CD4-positive, alpha-beta T cell treated with Interleukin-21 for 1 hour (primary cell): ENCODE results near the gene COP1.

Source experiments
- DNase-seq: peaks from one replicate; pipeline ENCODE4 v3.0.0-alpha.2; 2020

COP1 gene

GRCh38 chr1:176198413-176198812 lies 8.7 kb downstream of the COP1 start:
- DNase-seq, result no peak

GRCh38 chr1:176196728-176197127 lies 10.4 kb downstream of the COP1 start:
- no peak for DNase-seq

DNA sequence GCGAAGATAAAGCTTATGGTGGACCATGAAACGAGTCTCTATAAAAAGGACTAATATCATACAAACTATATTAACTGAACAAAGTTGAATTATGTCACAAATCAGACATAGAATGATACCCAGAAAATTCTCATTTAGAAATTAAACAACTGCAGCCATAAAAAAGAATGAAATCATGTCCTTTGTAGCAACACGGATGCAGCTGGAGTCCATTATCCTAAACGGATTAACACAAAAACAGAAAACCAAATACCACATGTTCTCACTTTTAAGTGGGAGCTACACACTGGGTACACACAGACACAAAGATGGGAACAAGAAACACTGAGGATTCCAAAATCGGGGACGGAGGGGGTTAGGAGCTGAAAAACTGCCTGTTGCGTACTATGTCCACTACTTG lies 11.5 kb downstream of the COP1 start:
- DNase-seq, result no peak

DNA sequence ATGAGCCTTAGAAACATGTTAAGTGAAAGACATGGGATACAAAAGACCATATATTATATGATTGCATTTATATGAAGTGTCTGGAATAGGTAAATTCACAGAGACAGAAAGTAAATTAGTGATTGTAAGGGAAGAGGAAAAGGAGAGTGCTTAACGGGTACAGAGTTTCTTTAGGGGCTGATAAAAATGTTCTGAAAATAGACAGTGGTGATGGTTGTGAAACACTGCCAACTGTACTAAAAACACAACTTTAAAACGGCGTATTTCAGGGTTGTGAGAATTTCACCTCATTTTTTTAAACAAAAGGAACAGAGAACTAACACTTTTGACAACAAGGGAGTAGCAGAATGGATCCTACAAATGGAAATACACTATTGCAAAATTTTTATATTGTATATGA lies 13.4 kb downstream of the COP1 start:
- DNase-seq, result no peak

GRCh38 chr1:176193023-176193422 lies 14.1 kb downstream of the COP1 start:
- no peak for DNase-seq

- DNase-seq, result no peak
Measured at GRCh38 chr1:176188604-176189003, 18.5 kb downstream of the COP1 start.

DNA sequence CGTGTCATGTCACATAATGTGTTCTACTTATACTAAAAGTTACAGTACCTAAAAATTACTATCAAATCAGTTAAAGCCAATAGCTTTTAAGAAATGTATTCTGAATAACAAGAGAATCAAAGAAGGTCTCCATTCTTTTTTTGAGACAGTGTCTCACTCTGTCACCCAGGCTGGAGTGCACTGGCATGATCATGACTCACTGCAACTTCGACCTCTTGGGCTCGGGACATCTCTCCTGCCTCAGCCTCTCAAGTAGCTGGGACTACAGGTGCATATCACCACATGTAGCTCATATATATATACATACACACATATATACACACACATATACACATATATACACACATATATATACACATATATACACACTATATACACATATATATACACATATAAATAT lies 20.1 kb downstream of the COP1 start:
- DNase-seq, result no peak

GRCh38 chr1:176183618-176184017 lies 23.5 kb downstream of the COP1 start:
- no peak for DNase-seq

- DNase-seq, result no peak
Measured at GRCh38 chr1:176178316-176178715, 28.8 kb downstream of the COP1 start.

GRCh38 chr1:176177764-176178163 lies 29.3 kb downstream of the COP1 start:
- no peak for DNase-seq

DNA sequence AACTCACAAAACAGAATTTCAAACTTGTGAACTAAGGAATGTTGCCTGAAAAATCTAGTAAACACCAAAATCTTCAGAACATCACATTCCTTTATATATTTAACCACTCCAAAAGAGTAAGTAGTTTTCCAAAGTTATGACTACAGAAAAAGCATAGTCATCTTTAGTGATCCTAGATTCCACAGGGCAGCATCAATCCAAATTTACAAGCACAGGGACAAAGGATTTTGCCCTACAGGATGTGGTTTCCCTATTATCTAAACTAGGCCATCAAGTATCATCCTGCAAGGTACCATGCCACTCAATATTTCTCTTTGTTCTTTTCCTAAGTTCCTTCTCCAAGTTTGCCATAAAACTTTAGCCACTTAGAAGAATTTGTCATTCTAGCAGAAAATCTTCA lies 33.0 kb downstream of the COP1 start:
- DNase-seq, result no peak

- DNase-seq, result no peak
Measured at GRCh38 chr1:176172215-176172614, 34.9 kb downstream of the COP1 start.

DNA sequence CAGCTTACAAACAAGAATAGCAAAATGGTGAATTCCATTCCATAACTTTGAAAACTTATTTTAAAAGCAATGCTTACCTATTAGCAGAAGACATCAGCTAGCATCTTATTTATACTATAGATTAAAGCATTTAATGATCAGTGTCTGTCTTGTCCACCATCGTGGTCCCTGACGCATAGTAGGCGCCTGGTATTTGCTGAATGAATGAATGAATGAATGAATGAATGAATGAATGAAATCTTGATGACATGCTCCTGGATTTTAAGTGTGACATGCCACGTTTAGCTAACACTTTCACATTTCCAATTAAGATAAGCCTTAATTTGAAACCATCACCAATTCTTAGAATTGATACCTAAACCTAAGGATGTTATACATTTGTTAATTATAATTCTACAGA lies 39.9 kb downstream of the COP1 start:
- no peak for DNase-seq

DNA sequence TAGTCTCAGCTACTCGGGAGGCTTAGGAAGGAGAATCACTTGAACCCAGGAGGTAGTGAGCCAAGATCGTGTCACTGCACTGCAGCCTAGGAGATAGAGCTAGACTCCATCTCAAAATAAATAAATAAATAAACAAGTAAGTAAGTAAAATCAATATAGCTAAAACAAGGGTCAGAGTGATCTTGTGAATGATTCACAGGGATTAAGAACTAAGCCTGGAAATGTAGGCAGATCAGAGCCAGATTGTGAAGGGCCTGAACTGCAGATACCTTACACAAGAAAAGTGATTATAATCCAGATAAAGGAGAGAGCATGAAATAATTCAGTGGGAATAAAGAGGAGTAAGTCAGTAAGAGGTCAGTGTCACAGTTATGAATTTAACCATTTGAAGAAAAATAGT lies 41.5 kb downstream of the COP1 start:
- no peak for DNase-seq

DNA sequence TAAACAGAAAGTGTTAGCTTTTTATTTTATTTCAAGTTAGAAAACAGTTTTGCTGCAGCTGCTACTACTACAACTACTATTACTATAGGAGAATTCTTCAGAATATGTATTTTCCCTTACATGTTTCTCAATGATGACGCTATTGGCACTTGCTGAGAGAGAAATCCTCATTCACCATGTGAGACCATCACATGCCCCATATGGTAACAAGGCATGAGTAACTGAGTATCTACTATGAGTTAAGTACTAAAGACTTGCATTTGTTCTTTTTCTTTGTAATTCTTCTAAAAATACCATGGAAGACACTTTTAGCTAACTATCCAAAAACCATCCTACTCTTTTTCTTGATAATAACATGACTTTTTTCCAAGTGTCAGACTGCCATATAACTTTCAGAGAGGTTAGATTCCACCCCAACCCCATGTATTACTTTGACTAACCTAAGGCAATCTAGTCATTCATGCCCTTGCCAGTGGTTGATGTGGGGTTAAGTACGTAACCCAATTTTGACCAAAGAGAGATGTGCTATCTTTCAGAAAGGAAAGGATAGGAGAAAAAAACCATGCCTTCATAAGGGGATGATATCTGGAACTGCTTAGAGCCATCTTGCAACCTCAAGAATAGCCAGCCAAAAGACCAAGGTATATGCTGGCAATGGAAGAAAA lies 42.9 kb downstream of the COP1 start:
- DNase-seq, result no peak

GRCh38 chr1:176159993-176160392 lies 47.1 kb downstream of the COP1 start:
- no peak for DNase-seq

DNA sequence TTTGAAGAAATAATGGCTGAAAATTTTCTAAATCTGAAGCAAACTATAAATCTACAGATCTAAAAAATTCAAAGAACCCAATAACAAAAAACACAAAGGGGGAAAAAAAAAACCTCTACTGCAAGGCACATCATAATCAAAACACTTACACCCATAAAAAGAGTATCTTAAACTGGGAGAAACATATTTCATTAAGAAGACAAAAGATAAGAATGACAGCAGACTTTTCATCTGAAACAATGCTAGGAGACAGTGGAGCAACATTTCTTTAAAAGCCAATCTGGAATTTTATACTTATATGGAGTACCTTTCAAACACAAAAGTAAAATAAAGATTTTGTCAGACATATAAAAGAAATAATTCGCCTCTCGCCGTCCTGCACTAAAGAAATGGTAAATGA lies 49.1 kb downstream of the COP1 start:
- no peak for DNase-seq

DNA sequence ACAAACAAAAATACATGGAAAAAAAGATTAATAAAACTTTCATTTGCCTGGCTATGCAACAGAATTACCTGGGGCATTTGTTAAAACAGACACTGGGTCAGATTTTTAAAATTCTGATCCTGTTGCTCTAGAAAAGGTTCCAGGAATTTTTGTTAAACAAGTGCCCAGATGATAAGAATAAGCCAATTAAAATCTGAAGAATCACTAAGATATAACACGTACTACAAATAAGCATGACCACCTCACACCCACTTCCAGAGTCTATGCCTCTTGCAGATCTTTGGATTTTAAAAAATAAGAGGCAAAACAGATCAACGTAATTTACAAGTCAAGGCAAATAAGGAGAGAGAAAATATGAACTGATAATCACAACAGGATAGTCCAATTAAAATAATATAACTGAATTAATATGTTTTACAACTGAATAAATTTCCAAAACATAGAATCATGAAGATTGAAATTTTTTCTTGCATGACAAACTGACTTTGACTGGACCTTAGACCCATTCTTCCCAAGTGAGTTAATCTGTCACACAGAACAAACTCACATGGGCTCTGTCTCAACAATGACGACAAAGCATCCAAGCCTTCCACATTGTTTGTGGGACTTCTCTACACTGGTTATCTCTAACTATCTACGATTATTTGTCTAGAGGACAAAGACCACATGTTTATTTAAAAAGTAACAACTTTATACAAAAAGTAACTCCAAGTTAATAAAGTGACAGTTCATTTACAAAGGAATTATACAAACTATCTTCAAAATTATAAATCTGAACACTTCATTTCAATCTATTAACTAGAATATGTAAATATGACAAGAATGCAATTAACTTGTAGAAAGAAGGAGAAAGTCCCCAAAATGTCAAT lies 56.9 kb downstream of the COP1 start:
- no peak for DNase-seq

GRCh38 chr1:176144526-176144925 lies 62.6 kb downstream of the COP1 start:
- DNase-seq, result no peak

GRCh38 chr1:176142973-176143372 lies 64.1 kb downstream of the COP1 start:
- no peak for DNase-seq

- DNase-seq, result no peak
Measured at GRCh38 chr1:176141449-176141848, 65.6 kb downstream of the COP1 start.

DNA sequence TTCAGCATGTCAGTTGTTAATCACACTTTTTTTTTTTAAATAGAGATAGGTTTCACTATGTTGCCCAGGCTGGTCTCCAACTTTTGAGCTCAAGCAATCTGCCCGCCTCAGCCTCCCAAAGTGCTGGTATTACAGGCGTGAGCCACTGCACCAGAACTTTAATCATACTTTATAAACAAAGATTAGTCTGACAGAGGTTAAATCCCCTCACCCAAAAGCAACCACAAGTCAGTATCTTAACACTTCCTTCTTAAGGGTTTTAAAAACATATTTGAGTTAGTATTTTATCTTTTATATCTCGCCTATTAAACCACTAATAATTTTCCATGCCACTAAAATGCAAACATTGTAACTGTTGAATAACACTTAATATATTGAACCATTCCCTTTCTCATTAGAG lies 70.2 kb downstream of the COP1 start:
- no peak for DNase-seq

DNA sequence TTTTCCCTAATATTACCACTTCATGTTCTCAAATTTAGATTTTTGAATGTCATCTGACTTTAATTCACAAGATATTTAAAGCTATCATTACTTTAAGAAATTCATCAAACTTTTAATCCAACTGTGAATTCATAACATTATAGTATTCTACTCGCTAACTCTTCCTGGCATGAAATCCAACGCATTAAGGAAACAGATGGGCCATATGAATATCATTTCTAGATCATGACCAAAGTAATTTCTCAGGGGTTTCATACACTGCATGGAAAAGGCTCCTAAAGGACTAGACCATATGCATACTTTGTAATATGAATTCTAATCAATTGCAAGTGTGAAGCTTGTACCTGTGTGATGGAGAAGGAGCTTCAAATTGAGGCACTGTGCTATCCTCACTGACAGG lies 72.4 kb downstream of the COP1 start:
- no peak for DNase-seq

- no peak for DNase-seq
Measured at GRCh38 chr1:176122282-176122681, 84.8 kb downstream of the COP1 start.

- DNase-seq, result no peak
Measured at GRCh38 chr1:176119549-176119948, 87.5 kb downstream of the COP1 start.
